ENCODE measurements around the gene BCAP29. TPM values are rescaled to one million over a fixed set of nuclear protein-coding genes. Genes with fewer than 3 reads are reported as not detected.

BCAP29 gene
- total and polyA plus RNA-seq, 4 donors, result 72.5 to 139 (median 94.4) TPM

DNA sequence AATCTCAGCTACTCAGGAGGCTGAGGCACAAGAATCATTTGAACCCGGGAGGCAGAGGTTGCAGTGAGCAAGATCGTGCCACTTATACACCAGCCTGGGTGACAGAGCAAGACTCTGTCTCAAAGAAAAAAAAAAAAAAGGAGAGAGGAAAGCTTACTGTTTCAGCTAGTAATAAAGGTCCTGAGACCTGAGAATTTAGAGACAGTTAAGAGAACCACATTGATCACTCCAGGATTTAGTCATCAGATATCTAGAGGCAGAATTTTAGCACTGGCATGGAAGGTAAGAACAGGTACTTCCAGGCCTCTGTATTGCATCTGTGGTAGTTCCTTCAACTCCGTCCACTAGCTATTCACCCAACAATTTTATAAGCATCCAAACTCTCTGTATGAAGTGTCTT, 24.2 kb upstream of the BCAP29 start:
- intact Hi-C loops (cut with DNase I), result no loop called here
- H3K27me3 ChIP-seq (ENCODE audit: control insufficient read depth in 1 of 2, insufficient read depth in 2 of 2, low read length in 1 of 2), result no peaks in the 10 kb centered on the region
- 93 to 98% methylated on average over 3 of the region's 3 CpGs for WGBS, 2 donors

DNA sequence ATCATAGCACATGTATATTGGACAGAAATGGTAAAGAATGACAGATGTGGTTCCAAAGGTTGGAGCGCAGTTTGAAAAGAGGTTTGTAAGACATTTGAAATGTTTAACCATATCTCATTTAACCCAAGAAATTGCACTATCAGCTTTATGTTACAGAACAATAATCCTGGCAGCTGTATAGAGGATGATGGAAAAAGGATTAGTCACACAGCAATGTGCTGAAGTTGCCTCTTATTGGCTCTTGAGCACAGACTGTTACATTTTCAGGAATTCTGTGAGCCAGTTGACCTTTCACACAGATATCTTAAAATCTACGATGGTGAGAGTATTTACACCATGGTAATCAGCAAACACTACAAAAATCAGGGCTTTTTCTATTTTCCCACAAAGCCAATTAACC, 20.2 kb upstream of the BCAP29 start:
- Histone ChIP-seq H3K27me3 (ENCODE audit: control insufficient read depth in 1 of 2, insufficient read depth in 2 of 2, low read length in 1 of 2) (no peaks in the 10 kb centered on the region), H3K9me3 (ENCODE audit: control insufficient read depth, low read length) (no peaks in the 10 kb centered on the region), H3K27ac (ENCODE audit: low read depth in 1 of 2, low read length in 2 of 2) (no peak overlapping the region), H3K4me3 (ENCODE audit: low read length in 2 of 2) (no peak overlapping the region), H3K36me3 (ENCODE audit: control insufficient read depth in 1 of 2, insufficient read depth in 2 of 2, low read length in 1 of 2) (peaks cover 3 to 4% of the 10 kb centered on the region in 2 donors), H3K4me1 (ENCODE audit: control insufficient read depth in 1 of 2, insufficient read depth in 2 of 2, low read length in 2 of 2) (peaks cover 0 to 3% of the 10 kb centered on the region in 2 donors)
- DNase-seq (no peak), ATAC-seq (ENCODE audit: low FRiP score) (no peak)
- intact Hi-C loops (cut with DNase I), result loop anchor here in 1 of 2 donors (5.0 to 10.0 kb wide), 3 partner anchors 37 to 365 kb away; no protein-coding TSS in a partner anchor
- WGBS, 2 donors, result 47 to 49% methylated on average over 2 of the region's 2 CpGs

More for the DNA sequence above, 24.2 kb upstream of the BCAP29 start:
- Histone ChIP-seq H3K4me1 (ENCODE audit: control insufficient read depth in 1 of 2, insufficient read depth in 2 of 2, low read length in 2 of 2) (peaks cover 0 to 3% of the 10 kb centered on the region in 2 donors), H3K27ac (ENCODE audit: low read depth in 1 of 2, low read length in 2 of 2) (no peak overlapping the region), H3K9me3 (ENCODE audit: control insufficient read depth, low read length) (no peaks in the 10 kb centered on the region), H3K36me3 (ENCODE audit: control insufficient read depth in 1 of 2, insufficient read depth in 2 of 2, low read length in 1 of 2) (peaks cover 3 to 10% of the 10 kb centered on the region in 2 donors), H3K4me3 (ENCODE audit: low read length in 2 of 2) (no peak overlapping the region)
- DNase-seq, result no peak
- ATAC-seq (ENCODE audit: low FRiP score), result no peak

DNA sequence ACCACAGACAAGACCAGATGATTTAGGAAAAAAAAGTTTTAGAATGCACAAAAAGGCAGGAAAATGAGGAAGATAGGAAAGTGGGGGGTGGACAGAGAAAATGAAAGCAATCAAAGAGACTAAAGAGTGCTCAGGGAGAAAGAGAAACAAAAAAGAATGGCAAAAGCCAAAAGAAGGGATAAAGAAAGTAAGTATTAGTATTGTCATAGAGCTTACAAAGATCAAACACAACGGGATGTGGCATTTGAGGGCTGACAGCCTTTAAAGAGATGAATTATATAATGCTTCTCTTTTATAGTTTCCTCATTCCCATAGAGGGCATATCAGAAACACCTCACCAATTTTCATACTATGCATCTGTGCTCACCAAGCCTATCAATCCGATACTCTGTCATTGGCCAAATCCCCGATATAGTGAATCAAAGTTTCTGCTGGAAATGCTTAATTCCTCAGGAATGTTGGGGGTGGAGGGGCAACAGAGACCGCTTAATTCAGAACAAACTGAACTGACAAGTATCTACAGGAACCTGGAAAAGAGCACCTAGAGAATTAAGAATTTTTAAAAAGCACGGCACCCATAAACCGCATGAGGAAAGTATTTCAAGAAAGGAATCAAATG, 19.0 kb upstream of the BCAP29 start:
- DNase-seq, result no peak
- Histone ChIP-seq H3K9me3 (ENCODE audit: control insufficient read depth, low read length) (no peaks in the 10 kb centered on the region), H3K27me3 (ENCODE audit: control insufficient read depth in 1 of 2, insufficient read depth in 2 of 2, low read length in 1 of 2) (no peaks in the 10 kb centered on the region), H3K27ac (ENCODE audit: low read depth in 1 of 2, low read length in 2 of 2) (no peak overlapping the region), H3K4me3 (ENCODE audit: low read length in 2 of 2) (no peak overlapping the region), H3K36me3 (ENCODE audit: control insufficient read depth in 1 of 2, insufficient read depth in 2 of 2, low read length in 1 of 2) (peaks cover 2 to 4% of the 10 kb centered on the region in 2 donors), H3K4me1 (ENCODE audit: control insufficient read depth in 1 of 2, insufficient read depth in 2 of 2, low read length in 2 of 2) (peaks cover 0 to 3% of the 10 kb centered on the region in 2 donors)
- ATAC-seq (ENCODE audit: low FRiP score), result no peak
- 77 to 84% methylated on average over 6 of the region's 6 CpGs for WGBS, 2 donors
- intact Hi-C loops (cut with DNase I), result loop anchor here in 1 of 2 donors (5.0 to 10.0 kb wide), 3 partner anchors 36 to 366 kb away; no protein-coding TSS in a partner anchor

DNA sequence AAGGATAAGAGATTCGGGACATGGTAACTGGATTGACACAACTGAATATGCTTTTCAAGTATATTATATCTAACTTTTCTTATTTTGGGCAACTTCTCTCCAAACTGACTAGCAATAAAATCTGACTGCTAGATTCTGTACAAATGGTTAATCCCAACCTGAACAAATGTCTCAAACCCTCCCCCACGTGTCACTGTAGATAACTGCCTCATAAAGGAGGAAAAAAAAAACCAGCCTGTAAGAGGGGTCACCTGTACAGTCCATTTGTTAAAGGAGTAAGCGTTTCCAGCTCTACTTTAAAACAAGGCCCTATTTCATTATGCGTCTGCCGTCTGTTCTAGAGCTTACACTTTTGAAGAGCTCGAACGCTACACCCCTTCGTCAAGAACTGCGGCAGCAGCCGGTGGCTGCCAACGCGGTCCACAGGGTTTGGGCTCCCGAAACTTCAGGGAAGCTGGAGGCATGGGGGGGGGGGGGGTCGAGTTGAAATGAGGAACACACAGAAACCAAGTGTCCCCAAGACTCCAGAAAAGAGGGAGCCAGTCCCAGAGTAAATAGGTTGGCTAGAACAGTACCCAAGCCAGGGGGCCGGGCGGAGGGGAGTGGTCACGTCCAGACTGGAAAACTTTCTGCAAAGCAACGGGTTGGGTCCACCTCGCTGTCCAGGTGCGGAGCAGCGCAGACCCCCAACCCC, 16.8 kb upstream of the BCAP29 start:
- peak overlapping the region; percentile 29 to 81 for H3K4me3 ChIP-seq (ENCODE audit: low read length in 2 of 2)
- peaks cover 0 to 3% of the 10 kb centered on the region in 2 donors for H3K4me1 ChIP-seq (ENCODE audit: control insufficient read depth in 1 of 2, insufficient read depth in 2 of 2, low read length in 2 of 2)
- intact Hi-C loops (cut with DNase I), result loop anchor here in 1 of 2 donors (5.0 to 10.0 kb wide), 3 partner anchors 34 to 368 kb away; no protein-coding TSS in a partner anchor
- peak overlapping the region; percentile 1 to 11 for H3K27ac ChIP-seq (ENCODE audit: low read depth in 1 of 2, low read length in 2 of 2)
- peak; percentile 85 for ATAC-seq (ENCODE audit: low FRiP score)
- WGBS, 2 donors, result 2% methylated on average over 20 to 21 of the region's 21 CpGs
- no peaks in the 10 kb centered on the region for H3K36me3 ChIP-seq (ENCODE audit: control insufficient read depth in 1 of 2, insufficient read depth in 2 of 2, low read length in 1 of 2)
- H3K27me3 ChIP-seq (ENCODE audit: control insufficient read depth in 1 of 2, insufficient read depth in 2 of 2, low read length in 1 of 2), result no peaks in the 10 kb centered on the region
- H3K9me3 ChIP-seq (ENCODE audit: control insufficient read depth, low read length), result no peaks in the 10 kb centered on the region
- DNase-seq, result no peak

DNA sequence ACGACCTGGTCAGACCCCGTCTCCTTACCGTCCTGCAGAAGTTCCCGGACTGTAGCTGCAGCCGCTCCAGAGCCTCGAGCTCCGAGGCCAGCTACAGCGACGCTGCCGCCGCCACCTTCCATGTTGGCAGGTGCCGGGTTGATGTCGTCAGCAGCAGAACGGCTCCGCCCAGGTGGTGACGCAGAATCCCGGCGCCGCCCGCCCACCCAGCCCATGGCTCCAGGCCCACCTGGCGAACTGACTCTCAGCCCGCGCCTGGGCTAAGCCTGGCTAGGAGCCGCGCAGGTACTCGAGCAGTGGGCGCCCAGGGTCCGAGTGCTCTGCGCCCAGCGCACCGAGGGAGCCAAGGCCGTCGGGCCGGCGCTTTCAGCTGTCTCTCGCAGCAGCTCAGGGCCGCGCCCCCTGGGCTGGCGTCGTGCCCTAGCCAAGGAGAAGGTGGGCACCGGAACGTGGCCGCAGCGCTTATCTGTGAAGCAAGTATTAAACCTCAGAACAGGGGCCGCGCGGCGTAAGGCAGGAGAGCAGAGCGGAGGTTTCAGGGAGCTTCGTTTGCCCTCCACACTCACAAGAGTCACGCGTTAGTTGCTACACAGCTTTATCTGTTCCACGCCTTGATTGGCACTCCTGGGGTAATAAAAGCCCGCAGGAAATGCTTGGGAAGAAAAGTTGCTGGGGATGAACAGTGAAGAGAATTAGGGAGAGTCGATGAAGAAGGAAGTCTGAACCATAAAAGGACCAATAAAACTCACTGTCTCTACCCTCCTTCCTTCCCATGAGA, 16.1 kb upstream of the BCAP29 start, which contains the start of the genes COG5 and DUS4L:
Gene COG5, minus strand, starts transcription at position 146 of the 778 bp plus-strand sequence. Its CDS starts 24 bp downstream, at position 122.
Gene DUS4L, plus strand, starts transcription at position 197 of the 778 bp plus-strand sequence. CDS start 3,100 bp downstream, outside the sequence.
- ATAC-seq (ENCODE audit: low FRiP score) (peak; percentile 96), DNase-seq (peak; percentile 88 to 95)
- Histone ChIP-seq H3K27ac (ENCODE audit: low read depth in 1 of 2, low read length in 2 of 2) (peak within 1 kb of the TSS; percentile 64 to 69), H3K9me3 (ENCODE audit: control insufficient read depth, low read length) (no peaks in the 10 kb centered on the region), H3K27me3 (ENCODE audit: control insufficient read depth in 1 of 2, insufficient read depth in 2 of 2, low read length in 1 of 2) (no peaks in the 10 kb centered on the region), H3K36me3 (ENCODE audit: control insufficient read depth in 1 of 2, insufficient read depth in 2 of 2, low read length in 1 of 2) (no peaks in the 10 kb centered on the region), H3K4me3 (ENCODE audit: low read length in 2 of 2) (peak within 1 kb of the TSS; percentile 29 to 81), H3K4me1 (ENCODE audit: control insufficient read depth in 1 of 2, insufficient read depth in 2 of 2, low read length in 2 of 2) (peaks cover 0 to 3% of the 10 kb centered on the region in 2 donors)
- 0 to 1% methylated on average over 45 to 55 of the region's 55 CpGs for WGBS, 2 donors
- intact Hi-C loops (cut with DNase I), result loop anchor here in 1 of 2 donors (5.0 to 10.0 kb wide), 3 partner anchors 33 to 369 kb away; no protein-coding TSS in a partner anchor

DNA sequence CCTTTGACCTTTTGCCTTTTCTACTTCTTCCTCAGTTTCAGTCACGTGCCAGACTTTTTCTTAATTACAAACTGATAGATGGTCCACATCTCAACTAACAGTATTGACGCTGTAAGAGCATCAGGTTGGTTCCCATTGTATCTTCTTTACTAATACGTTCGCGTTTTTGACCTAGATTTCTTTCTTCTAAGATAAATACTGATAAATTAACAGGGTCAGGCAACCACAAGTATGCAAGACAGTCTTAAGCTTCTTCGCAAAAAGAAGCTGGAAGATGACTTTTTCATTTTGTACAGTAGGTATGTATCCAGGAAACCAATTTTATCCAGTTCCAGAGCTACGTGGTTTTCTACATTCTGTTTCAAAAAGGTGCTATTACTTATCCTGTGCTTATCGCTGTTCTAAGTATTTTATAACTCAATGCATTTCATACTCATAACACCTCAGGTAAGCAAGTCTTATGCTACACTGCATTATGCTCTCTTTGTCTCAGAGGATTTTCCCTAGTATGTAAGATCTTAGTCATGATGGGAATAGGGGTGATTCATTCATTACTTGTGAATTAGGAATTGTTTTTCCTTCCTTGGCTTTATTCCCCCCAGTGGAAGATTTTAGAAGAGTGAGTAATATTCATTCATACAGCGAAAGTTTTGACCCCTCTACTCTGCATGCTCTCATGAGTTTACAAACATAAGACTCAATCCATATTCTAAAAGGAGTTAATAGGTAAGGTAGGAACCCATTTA, 15.3 kb upstream of the BCAP29 start:
- peak overlapping the region in 1 of 2 donors; percentile 69 for H3K27ac ChIP-seq (ENCODE audit: low read depth in 1 of 2, low read length in 2 of 2)
- no peaks in the 10 kb centered on the region for H3K27me3 ChIP-seq (ENCODE audit: control insufficient read depth in 1 of 2, insufficient read depth in 2 of 2, low read length in 1 of 2)
- no peak for DNase-seq
- peak overlapping the region; percentile 29 to 81 for H3K4me3 ChIP-seq (ENCODE audit: low read length in 2 of 2)
- no peak for ATAC-seq (ENCODE audit: low FRiP score)
- H3K4me1 ChIP-seq (ENCODE audit: control insufficient read depth in 1 of 2, insufficient read depth in 2 of 2, low read length in 2 of 2), result no peaks in the 10 kb centered on the region
- H3K36me3 ChIP-seq (ENCODE audit: control insufficient read depth in 1 of 2, insufficient read depth in 2 of 2, low read length in 1 of 2), result no peaks in the 10 kb centered on the region
- 42 to 47% methylated on average over 9 of the region's 9 CpGs for WGBS, 2 donors
- intact Hi-C loops (cut with DNase I), result loop anchor here in 1 of 2 donors (5.0 to 10.0 kb wide), 3 partner anchors 33 to 370 kb away; no protein-coding TSS in a partner anchor
- H3K9me3 ChIP-seq (ENCODE audit: control insufficient read depth, low read length), result no peaks in the 10 kb centered on the region

DNA sequence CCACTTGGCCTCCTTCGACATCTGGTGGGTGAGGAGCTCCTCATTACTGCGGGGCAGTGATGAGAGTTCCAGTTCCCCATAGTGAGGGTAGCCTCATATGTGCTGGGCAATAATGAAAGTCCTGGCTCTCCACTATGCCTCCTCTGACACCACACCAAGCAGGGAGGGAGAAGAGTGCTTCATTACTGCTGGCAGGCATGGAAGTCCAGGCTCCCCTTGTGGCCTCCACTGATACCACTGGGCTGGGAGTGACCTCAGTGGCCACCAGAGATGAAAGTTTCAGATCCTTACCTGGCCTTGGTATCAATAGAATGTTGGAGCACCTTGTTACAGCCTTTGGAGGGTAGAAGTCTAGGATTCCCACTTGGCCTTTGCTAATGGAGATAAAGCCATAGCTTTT, 9.7 kb upstream of the BCAP29 start:
- WGBS, 2 donors, result 98 to 100% methylated on average over 2 of the region's 2 CpGs
- no peaks in the 10 kb centered on the region for H3K9me3 ChIP-seq (ENCODE audit: control insufficient read depth, low read length)
- no peaks in the 10 kb centered on the region for H3K36me3 ChIP-seq (ENCODE audit: control insufficient read depth in 1 of 2, insufficient read depth in 2 of 2, low read length in 1 of 2)
- no peaks in the 10 kb centered on the region for H3K27me3 ChIP-seq (ENCODE audit: control insufficient read depth in 1 of 2, insufficient read depth in 2 of 2, low read length in 1 of 2)
- ATAC-seq (ENCODE audit: low FRiP score), result no peak
- intact Hi-C loops (cut with DNase I), result no loop called here
- no peak overlapping the region for H3K27ac ChIP-seq (ENCODE audit: low read depth in 1 of 2, low read length in 2 of 2)
- H3K4me3 ChIP-seq (ENCODE audit: low read length in 2 of 2), result no peak overlapping the region
- DNase-seq, result no peak
- no peaks in the 10 kb centered on the region for H3K4me1 ChIP-seq (ENCODE audit: control insufficient read depth in 1 of 2, insufficient read depth in 2 of 2, low read length in 2 of 2)

DNA sequence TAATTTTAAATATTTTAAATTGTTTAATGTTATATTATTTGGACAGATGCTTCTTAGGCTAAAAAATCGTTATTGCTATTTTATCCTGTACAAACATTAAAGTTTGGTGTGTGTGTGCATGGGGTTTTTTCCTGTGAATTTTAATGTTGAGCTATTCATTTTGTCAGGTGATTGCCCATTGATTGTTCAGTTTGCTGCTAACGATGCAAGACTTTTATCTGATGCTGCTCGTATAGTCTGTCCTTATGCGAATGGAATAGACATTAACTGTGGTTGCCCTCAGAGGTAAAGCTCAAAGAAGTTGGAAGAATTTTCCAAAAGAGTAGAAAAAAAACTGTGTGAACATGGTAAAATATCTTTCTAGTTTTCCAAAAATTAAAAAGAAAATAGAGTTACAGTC, 6.5 kb upstream of the BCAP29 start:
- WGBS, 2 donors, result 88 to 91% methylated on average over 4 of the region's 4 CpGs
- DNase-seq, result no peak

More for the DNA sequence above, 6.5 kb upstream of the BCAP29 start:
- Histone ChIP-seq H3K27me3 (ENCODE audit: control insufficient read depth in 1 of 2, insufficient read depth in 2 of 2, low read length in 1 of 2) (no peaks in the 10 kb centered on the region), H3K4me3 (ENCODE audit: low read length in 2 of 2) (no peak overlapping the region), H3K9me3 (ENCODE audit: control insufficient read depth, low read length) (no peaks in the 10 kb centered on the region), H3K4me1 (ENCODE audit: control insufficient read depth in 1 of 2, insufficient read depth in 2 of 2, low read length in 2 of 2) (no peaks in the 10 kb centered on the region), H3K36me3 (ENCODE audit: control insufficient read depth in 1 of 2, insufficient read depth in 2 of 2, low read length in 1 of 2) (no peaks in the 10 kb centered on the region), H3K27ac (ENCODE audit: low read depth in 1 of 2, low read length in 2 of 2) (no peak overlapping the region)
- no peak for ATAC-seq (ENCODE audit: low FRiP score)
- intact Hi-C loops (cut with DNase I), result no loop called here

All from aorta (tissue), 5 donors.